Thyroid gland (tissue), 4 donors: ENCODE measurements around the gene PAQR5.

Experiments
- CTCF ChIP-seq, 6 experiments: fragments of 200-600 bp in 3 of 6; fragments of 450-650 bp in 3 of 6; sonication (generic) in 3 of 6; IDR thresholded peaks; one replicate each; pipeline ENCODE4 v1.5.1; 2016 to 2019; ENCODE audit warnings: antibody characterized with exemption in 6 of 6, mild to moderate bottlenecking in 2 of 6, inconsistent platforms in 1 of 6, moderate library complexity in 1 of 6
- POLR2A ChIP-seq, 2 donors: fragments of 450-650 bp; IDR thresholded peaks; one replicate each; pipeline ENCODE4 v1.6.1; 2017; ENCODE audit warnings: antibody characterized with exemption in 2 of 2, mild to moderate bottlenecking in 2 of 2, moderate library complexity in 1 of 2

- TF ChIP-seq CTCF (IDR thresholded peaks at IDR 0.05) = no peak
- no peak for TF ChIP-seq POLR2A (IDR thresholded peaks at IDR 0.05)
Measured at GRCh38 chr15:69385831-69386230, 87.1 kb downstream of the PAQR5 start.
